Measurements from ENCODE around the gene ZNF343. TPM values are rescaled to one million over a fixed set of nuclear protein-coding genes. Genes with fewer than 3 reads are reported as not detected.

ZNF343 gene
- total and polyA plus RNA-seq, 10 of the 15 experiments (the other 5 are each of a cell fraction or from before 2014, with no cell fraction given) = 1.3 to 11.1 (median 9.0) TPM

DNA sequence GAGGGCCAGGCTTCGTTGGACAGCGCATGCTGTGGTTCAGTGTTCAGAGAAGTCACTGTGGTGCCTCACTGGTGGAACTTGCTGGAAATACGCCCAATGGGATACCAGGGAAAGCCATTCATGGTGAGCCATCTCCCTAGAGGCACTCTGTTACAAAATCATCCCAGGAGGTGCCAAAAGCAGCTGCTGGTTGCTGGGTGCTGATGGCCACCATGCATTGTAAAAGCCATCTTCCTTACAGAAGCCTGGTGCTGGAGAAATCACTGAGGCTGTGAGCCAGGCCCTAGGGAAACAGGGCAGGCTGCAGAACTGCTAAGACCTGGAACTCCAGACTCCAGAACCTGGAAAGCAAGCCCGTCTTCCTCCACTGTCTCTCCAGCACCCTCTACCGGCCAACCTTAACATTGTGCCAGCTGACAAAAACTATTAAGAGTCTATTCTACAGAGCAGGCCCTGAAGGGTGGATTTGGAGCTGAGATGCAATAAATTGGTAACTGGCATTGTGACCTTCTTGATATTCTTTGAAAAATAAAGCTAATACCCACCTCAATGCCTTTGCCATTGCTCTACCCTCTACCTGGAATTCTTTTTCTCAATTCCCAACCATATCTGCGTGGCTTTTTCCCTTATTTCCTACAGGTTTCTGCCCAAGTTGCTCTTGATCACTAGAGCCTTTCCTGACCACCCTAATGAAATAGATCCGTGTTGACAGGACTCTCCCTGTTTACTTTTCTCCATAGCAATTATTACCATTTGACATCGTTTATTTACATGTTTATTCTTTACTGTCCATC lies 56.6 kb downstream of the ZNF343 start:
- peak; percentile 80 for ATAC-seq
- DNase-seq (ENCODE audit: low read depth, low spot score) = no peak
- no TSS peak for BruUV-seq (replicated peaks)
- Histone ChIP-seq H3K4me1 (ENCODE audit: control insufficient read depth, insufficient read depth, low read length) (no peaks in the 10 kb centered on the region), H3K4me3 (no peak overlapping the region), H3K9me3 (replicated peaks; ENCODE audit: control insufficient read depth, insufficient read depth, low read length) (no peaks in the 10 kb centered on the region), H3K27ac (ENCODE audit: control insufficient read depth, insufficient read depth) (no peak overlapping the region), H3K79me2 (ENCODE audit: control insufficient read depth, insufficient read depth, low read length) (no peaks in the 10 kb centered on the region), H3K27me3 (replicated peaks in 1 of 2; ENCODE audit: control insufficient read depth in 2 of 2, insufficient read depth in 2 of 2, low read length in 1 of 2) (no peaks in the 10 kb centered on the region), H3K36me3 (ENCODE audit: control insufficient read depth in 2 of 2, insufficient read depth in 2 of 2, low read length in 1 of 2) (no peaks in the 10 kb centered on the region), H3K4me2 (ENCODE audit: control insufficient read depth, insufficient read depth) (no peak overlapping the region), H2AFZ (ENCODE audit: control insufficient read depth, low read depth, low read length) (no peak overlapping the region), H3K9ac (ENCODE audit: control insufficient read depth, insufficient read depth, low read length) (no peak overlapping the region), H4K20me1 (ENCODE audit: control insufficient read depth, insufficient read depth) (no peaks in the 10 kb centered on the region)
- in situ Hi-C loops (cut with MboI) = no loop called here
- RAD21 ChIA-PET (ENCODE audit: unreplicated experiment) = interaction anchor here (0.6 to 4.3 kb wide), 6 partner anchors 15 to 688 kb away, joined by 3 to 27 read pairs (median 4); no protein-coding TSS in a partner anchor
- POLR2A ChIA-PET = interaction anchor here (0.9 kb wide), 1 partner anchor 11 kb away, joined by 4 read pairs; no protein-coding TSS in a partner anchor
- TF ChIP-seq KAT2A (conservative IDR thresholded peaks at IDR 0.05; ENCODE audit: control insufficient read depth, low read depth, low read length) = no peak
- no peak for TF ChIP-seq CHD1 (IDR thresholded peaks at IDR 0.05; ENCODE audit: low read depth, low read length)
- TF ChIP-seq, protein P1, sequence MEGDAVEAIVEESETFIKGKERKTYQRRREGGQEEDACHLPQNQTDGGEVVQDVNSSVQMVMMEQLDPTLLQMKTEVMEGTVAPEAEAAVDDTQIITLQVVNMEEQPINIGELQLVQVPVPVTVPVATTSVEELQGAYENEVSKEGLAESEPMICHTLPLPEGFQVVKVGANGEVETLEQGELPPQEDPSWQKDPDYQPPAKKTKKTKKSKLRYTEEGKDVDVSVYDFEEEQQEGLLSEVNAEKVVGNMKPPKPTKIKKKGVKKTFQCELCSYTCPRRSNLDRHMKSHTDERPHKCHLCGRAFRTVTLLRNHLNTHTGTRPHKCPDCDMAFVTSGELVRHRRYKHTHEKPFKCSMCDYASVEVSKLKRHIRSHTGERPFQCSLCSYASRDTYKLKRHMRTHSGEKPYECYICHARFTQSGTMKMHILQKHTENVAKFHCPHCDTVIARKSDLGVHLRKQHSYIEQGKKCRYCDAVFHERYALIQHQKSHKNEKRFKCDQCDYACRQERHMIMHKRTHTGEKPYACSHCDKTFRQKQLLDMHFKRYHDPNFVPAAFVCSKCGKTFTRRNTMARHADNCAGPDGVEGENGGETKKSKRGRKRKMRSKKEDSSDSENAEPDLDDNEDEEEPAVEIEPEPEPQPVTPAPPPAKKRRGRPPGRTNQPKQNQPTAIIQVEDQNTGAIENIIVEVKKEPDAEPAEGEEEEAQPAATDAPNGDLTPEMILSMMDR (IDR thresholded peaks at IDR 0.05 in 2 of 3, conservative IDR thresholded peaks at IDR 0.05 in 1 of 3; ENCODE audit: control insufficient read depth in 2 of 3, extremely low read depth in 1 of 3, insufficient read depth in 1 of 3, low read depth in 3 of 3, low read length in 3 of 3) = peak; percentile 76 to 89 (median 87)
- TF ChIP-seq SMC3 (IDR thresholded peaks at IDR 0.05; ENCODE audit: borderline replicate concordance, low read length) = peak; percentile 55; the same call in 1 of the 2 replicates
- no peak for TF ChIP-seq ZZZ3 (IDR thresholded peaks at IDR 0.05; ENCODE audit: control insufficient read depth, insufficient read length, low read depth)
- TF ChIP-seq, protein P2, sequence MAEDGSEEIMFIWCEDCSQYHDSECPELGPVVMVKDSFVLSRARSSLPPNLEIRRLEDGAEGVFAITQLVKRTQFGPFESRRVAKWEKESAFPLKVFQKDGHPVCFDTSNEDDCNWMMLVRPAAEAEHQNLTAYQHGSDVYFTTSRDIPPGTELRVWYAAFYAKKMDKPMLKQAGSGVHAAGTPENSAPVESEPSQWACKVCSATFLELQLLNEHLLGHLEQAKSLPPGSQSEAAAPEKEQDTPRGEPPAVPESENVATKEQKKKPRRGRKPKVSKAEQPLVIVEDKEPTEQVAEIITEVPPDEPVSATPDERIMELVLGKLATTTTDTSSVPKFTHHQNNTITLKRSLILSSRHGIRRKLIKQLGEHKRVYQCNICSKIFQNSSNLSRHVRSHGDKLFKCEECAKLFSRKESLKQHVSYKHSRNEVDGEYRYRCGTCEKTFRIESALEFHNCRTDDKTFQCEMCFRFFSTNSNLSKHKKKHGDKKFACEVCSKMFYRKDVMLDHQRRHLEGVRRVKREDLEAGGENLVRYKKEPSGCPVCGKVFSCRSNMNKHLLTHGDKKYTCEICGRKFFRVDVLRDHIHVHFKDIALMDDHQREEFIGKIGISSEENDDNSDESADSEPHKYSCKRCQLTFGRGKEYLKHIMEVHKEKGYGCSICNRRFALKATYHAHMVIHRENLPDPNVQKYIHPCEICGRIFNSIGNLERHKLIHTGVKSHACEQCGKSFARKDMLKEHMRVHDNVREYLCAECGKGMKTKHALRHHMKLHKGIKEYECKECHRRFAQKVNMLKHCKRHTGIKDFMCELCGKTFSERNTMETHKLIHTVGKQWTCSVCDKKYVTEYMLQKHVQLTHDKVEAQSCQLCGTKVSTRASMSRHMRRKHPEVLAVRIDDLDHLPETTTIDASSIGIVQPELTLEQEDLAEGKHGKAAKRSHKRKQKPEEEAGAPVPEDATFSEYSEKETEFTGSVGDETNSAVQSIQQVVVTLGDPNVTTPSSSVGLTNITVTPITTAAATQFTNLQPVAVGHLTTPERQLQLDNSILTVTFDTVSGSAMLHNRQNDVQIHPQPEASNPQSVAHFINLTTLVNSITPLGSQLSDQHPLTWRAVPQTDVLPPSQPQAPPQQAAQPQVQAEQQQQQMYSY (CRISPR knock-in tag; IDR thresholded peaks at IDR 0.05) = no peak
- no peak for TF ChIP-seq POLR2AphosphoS5 (IDR thresholded peaks at IDR 0.05; ENCODE audit: low read length)
- TF ChIP-seq, protein P3, sequence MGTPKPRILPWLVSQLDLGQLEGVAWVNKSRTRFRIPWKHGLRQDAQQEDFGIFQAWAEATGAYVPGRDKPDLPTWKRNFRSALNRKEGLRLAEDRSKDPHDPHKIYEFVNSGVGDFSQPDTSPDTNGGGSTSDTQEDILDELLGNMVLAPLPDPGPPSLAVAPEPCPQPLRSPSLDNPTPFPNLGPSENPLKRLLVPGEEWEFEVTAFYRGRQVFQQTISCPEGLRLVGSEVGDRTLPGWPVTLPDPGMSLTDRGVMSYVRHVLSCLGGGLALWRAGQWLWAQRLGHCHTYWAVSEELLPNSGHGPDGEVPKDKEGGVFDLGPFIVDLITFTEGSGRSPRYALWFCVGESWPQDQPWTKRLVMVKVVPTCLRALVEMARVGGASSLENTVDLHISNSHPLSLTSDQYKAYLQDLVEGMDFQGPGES (IDR thresholded peaks at IDR 0.05) = no peak
- no peak for TF ChIP-seq NBN (IDR thresholded peaks at IDR 0.05)
- peak; percentile 69 for TF ChIP-seq RAD21 (IDR thresholded peaks at IDR 0.05; ENCODE audit: insufficient read depth, low read depth, low read length)
- WGBS (ENCODE audit: insufficient coverage, insufficient replicate concordance, low lambda C conversion rate, missing lambda C conversion rate) = 47% methylated on average over 8 of the region's 8 CpGs
- CTCF ChIA-PET = interaction anchor here (0.6 to 3.9 kb wide), 29 partner anchors 8 to 712 kb away, joined by 3 to 78 read pairs (median 4); partner anchors contain the start of gene SNRPB
- intact Hi-C loops (cut with micrococcal nuclease; ENCODE audit: unreplicated experiment) = loop anchor here (1.0 to 10.0 kb wide), 3 partner anchors 245 to 687 kb away; no protein-coding TSS in a partner anchor
- peak; percentile 68 for FAIRE-seq
- SMC1A ChIA-PET (ENCODE audit: uncharacterized antibody, unreplicated experiment) = interaction anchor here (0.6 to 2.9 kb wide), 8 partner anchors 16 to 487 kb away, joined by 3 to 29 read pairs (median 3); no protein-coding TSS in a partner anchor
